ENCODE measurements around the gene EXOC3L1. TPM values are rescaled to one million over a fixed set of nuclear protein-coding genes. Genes with fewer than 3 reads are reported as not detected.

Gene EXOC3L1
- total RNA-seq, 1 donor from 2014 or later: 3.9 TPM

- TF ChIP-seq CTCF (IDR thresholded peaks at IDR 0.05; ENCODE audit: borderline replicate concordance): no peak
- Histone ChIP-seq H3K36me3 (peaks cover 70% of the 10 kb centered on the region), H3K4me1 (peaks cover 33% of the 10 kb centered on the region), H3K27ac (replicated peaks) (no peak overlapping the region), H3K27me3 (ENCODE audit: low read depth) (no peaks in the 10 kb centered on the region), H3K9me3 (replicated peaks) (no peaks in the 10 kb centered on the region), H3K4me3 (no peak overlapping the region)
- no peak for DNase-seq
- intact Hi-C loops (cut with micrococcal nuclease): no loop called here
Measured at GRCh38 chr16:67229906-67230808, 40.2 kb upstream of the EXOC3L1 start.

- peaks cover 33% of the 10 kb centered on the region for H3K4me1 ChIP-seq
- intact Hi-C loops (cut with micrococcal nuclease): no loop called here
- no peaks in the 10 kb centered on the region for H3K27me3 ChIP-seq (ENCODE audit: low read depth)
- no peaks in the 10 kb centered on the region for H3K9me3 ChIP-seq (replicated peaks)
- H3K36me3 ChIP-seq: peaks cover 58% of the 10 kb centered on the region
- no peak for TF ChIP-seq CTCF (IDR thresholded peaks at IDR 0.05; ENCODE audit: borderline replicate concordance)
- no peak overlapping the region for H3K27ac ChIP-seq (replicated peaks)
- DNase-seq: no peak
- H3K4me3 ChIP-seq: no peak overlapping the region
Measured at GRCh38 chr16:67228905-67229304, 39.0 kb upstream of the EXOC3L1 start.

GRCh38 chr16:67228034-67228785 is 38.3 kb upstream of the EXOC3L1 start:
- Histone ChIP-seq H3K4me3 (peak overlapping the region; percentile 99), H3K9me3 (replicated peaks) (no peaks in the 10 kb centered on the region), H3K27ac (replicated peaks) (no peak overlapping the region), H3K4me1 (peaks cover 33% of the 10 kb centered on the region), H3K27me3 (ENCODE audit: low read depth) (no peaks in the 10 kb centered on the region), H3K36me3 (peaks cover 51% of the 10 kb centered on the region)
- intact Hi-C loops (cut with micrococcal nuclease): no loop called here
- TF ChIP-seq CTCF (IDR thresholded peaks at IDR 0.05; ENCODE audit: borderline replicate concordance): no peak
- no peak for DNase-seq

GRCh38 chr16:67227567-67227921 is 37.6 kb upstream of the EXOC3L1 start:
- peak overlapping the region; percentile 94 for H3K27ac ChIP-seq (replicated peaks)
- H3K4me3 ChIP-seq: peak overlapping the region; percentile 99
- H3K4me1 ChIP-seq: peaks cover 38% of the 10 kb centered on the region
- intact Hi-C loops (cut with micrococcal nuclease): no loop called here
- DNase-seq: no peak
- no peaks in the 10 kb centered on the region for H3K9me3 ChIP-seq (replicated peaks)
- peaks cover 44% of the 10 kb centered on the region for H3K36me3 ChIP-seq
- no peaks in the 10 kb centered on the region for H3K27me3 ChIP-seq (ENCODE audit: low read depth)
- TF ChIP-seq CTCF (IDR thresholded peaks at IDR 0.05; ENCODE audit: borderline replicate concordance): no peak

- TF ChIP-seq CTCF (IDR thresholded peaks at IDR 0.05; ENCODE audit: borderline replicate concordance): peak; percentile 36
- intact Hi-C loops (cut with micrococcal nuclease): no loop called here
Measured at GRCh38 chr16:67226804-67227566, 37.0 kb upstream of the EXOC3L1 start, which contains the start of gene TMEM208. Gene TMEM208 (plus strand): TSS chr16:67227130. CDS start chr16:67227219, 89 bp downstream.

More at GRCh38 chr16:67226804-67227566, 37.0 kb upstream of the EXOC3L1 start, which contains the start of gene TMEM208:
- peak; percentile 99 for DNase-seq
- no peaks in the 10 kb centered on the region for H3K27me3 ChIP-seq (ENCODE audit: low read depth)
- H3K4me1 ChIP-seq: peaks cover 38% of the 10 kb centered on the region
- peak within 1 kb of the TSS; percentile 94 for H3K27ac ChIP-seq (replicated peaks)
- H3K9me3 ChIP-seq (replicated peaks): no peaks in the 10 kb centered on the region
- H3K36me3 ChIP-seq: peaks cover 41% of the 10 kb centered on the region
- peak within 1 kb of the TSS; percentile 99 for H3K4me3 ChIP-seq

All from left ventricle myocardium inferior (tissue), 1 donor.